HG02763 (cell line): Measurements from ENCODE around the gene SALL2.
"Not testable (repeated sequence)": the region's sequence is repeated elsewhere in the genome, so short reads cannot be mapped to it uniquely, and the experiment has no call there.

Experiments used
- ATAC-seq: cut with Tn5 transposase; IDR thresholded peaks from one replicate; pipeline ENCODE4 v1.9.1; 2021; ENCODE audit warnings: mild to moderate bottlenecking, moderate library complexity; ENCODE audit not compliant: unreplicated experiment

The SALL2 gene

GRCh38 chr14:21525962-21526671, at the start of gene SALL2:
Gene SALL2, minus strand, starts transcription at chr14:21526346. Its CDS starts 219 bp downstream, at chr14:21526127.
- peak; percentile 62 for ATAC-seq

GRCh38 chr14:21575661-21576060, 49.5 kb upstream of the SALL2 start:
- ATAC-seq = no peak

- ATAC-seq = no peak
Observed at GRCh38 chr14:21572604-21573003, 46.5 kb upstream of the SALL2 start.

- ATAC-seq = no peak
Observed at GRCh38 chr14:21558703-21559170, 32.6 kb upstream of the SALL2 start.

GRCh38 chr14:21557084-21557901, 31.1 kb upstream of the SALL2 start:
- ATAC-seq = no peak

GRCh38 chr14:21556378-21557083, 30.4 kb upstream of the SALL2 start:
- ATAC-seq = no peak

GRCh38 chr14:21553266-21553665, 27.1 kb upstream of the SALL2 start:
- no peak for ATAC-seq

GRCh38 chr14:21544588-21544987, 18.4 kb upstream of the SALL2 start:
- not testable (repeated sequence) for ATAC-seq

- no peak for ATAC-seq
Observed at GRCh38 chr14:21543963-21544362, 17.8 kb upstream of the SALL2 start.

GRCh38 chr14:21543521-21543960, 17.4 kb upstream of the SALL2 start:
- ATAC-seq = no peak

GRCh38 chr14:21541413-21542074, 15.4 kb upstream of the SALL2 start:
- no peak for ATAC-seq

GRCh38 chr14:21539189-21539940, 13.2 kb upstream of the SALL2 start:
- no peak for ATAC-seq

- no peak for ATAC-seq
Observed at GRCh38 chr14:21537090-21537424, 10.9 kb upstream of the SALL2 start.

GRCh38 chr14:21536418-21537089, 10.4 kb upstream of the SALL2 start:
- no peak for ATAC-seq

- no peak for ATAC-seq
Observed at GRCh38 chr14:21535545-21536417, 9.6 kb upstream of the SALL2 start.

- ATAC-seq = no peak
Observed at GRCh38 chr14:21534576-21534975, 8.4 kb upstream of the SALL2 start.

- ATAC-seq = no peak
Observed at GRCh38 chr14:21533294-21533693, 7.1 kb upstream of the SALL2 start.

- ATAC-seq = no peak
Observed at GRCh38 chr14:21529515-21529914, 3.4 kb upstream of the SALL2 start.
